Neuronal stem cell (in vitro differentiated cells): Measurements from ENCODE around the gene NEMF.
"Not testable (repeated sequence)": the region's sequence is repeated elsewhere in the genome, so short reads cannot be mapped to it uniquely, and the experiment has no call there.

Source experiments
- DNase-seq: peaks from one replicate; pipeline ENCODE4 v3.0.0-alpha.2; 2013; ENCODE audit warnings: low spot score
- H2AFZ ChIP-seq: one replicate; pipeline ENCODE4 v1.6.1; 2013; ENCODE audit warnings: mild to moderate bottlenecking, low read length, inconsistent platforms
- H2AK5ac ChIP-seq: 2 replicates; pipeline ENCODE4 v1.6.1; 2013; ENCODE audit warnings: low read depth, mild to moderate bottlenecking, inconsistent platforms, low read length, moderate library complexity, mixed read lengths
- H2BK120ac ChIP-seq: 2 replicates; pipeline ENCODE4 v1.6.1; 2013; ENCODE audit warnings: low read depth, mild to moderate bottlenecking, inconsistent platforms, low read length, moderate library complexity, mixed read lengths
- H2BK12ac ChIP-seq: one replicate; pipeline ENCODE4 v1.6.1; 2013; ENCODE audit warnings: low read length, inconsistent platforms
- H2BK15ac ChIP-seq: 2 replicates; pipeline ENCODE4 v1.6.1; 2013; ENCODE audit warnings: mild to moderate bottlenecking, low read length, inconsistent platforms, mixed read lengths
- H2BK5ac ChIP-seq: one replicate; pipeline ENCODE4 v1.6.1; 2013; ENCODE audit warnings: inconsistent platforms, mild to moderate bottlenecking, low read length, moderate library complexity
- H3K14ac ChIP-seq: one replicate; pipeline ENCODE4 v1.6.1; 2013; ENCODE audit warnings: low read length, inconsistent platforms
- H3K18ac ChIP-seq: 2 replicates; pipeline ENCODE4 v1.6.1; 2013; ENCODE audit warnings: low read length, inconsistent platforms
- H3K23ac ChIP-seq: 2 replicates; pipeline ENCODE4 v1.6.1; 2013; ENCODE audit warnings: low read depth, mild to moderate bottlenecking, mixed read lengths, low read length, inconsistent platforms; ENCODE audit not compliant: poor library complexity
- H3K27ac ChIP-seq: replicated peaks from 3 replicates; pipeline ENCODE4 v1.5.1; 2013; ENCODE audit warnings: low read length, inconsistent platforms
- H3K27me3 ChIP-seq, 3 experiments: 2 replicates each; pipeline ENCODE4 v1.6.1; 2013; ENCODE audit warnings: low read length in 3 of 3, mild to moderate bottlenecking in 2 of 3, inconsistent platforms in 1 of 3, low read depth in 1 of 3, mixed read lengths in 1 of 3, moderate library complexity in 1 of 3; ENCODE audit not compliant: control insufficient read depth in 3 of 3, insufficient read depth in 3 of 3
- H3K36me3 ChIP-seq, 2 donors: replicated peaks in 1 of 2; 2 replicates each; pipeline ENCODE4 v1.6.1; 2013; ENCODE audit warnings: low read length in 2 of 2; ENCODE audit not compliant: control insufficient read depth in 2 of 2, insufficient read depth in 2 of 2
- H3K4ac ChIP-seq: 2 replicates; pipeline ENCODE4 v1.6.1; 2013; ENCODE audit warnings: inconsistent platforms, mild to moderate bottlenecking, low read length, moderate library complexity
- H3K4me1 ChIP-seq, 2 donors: 1 replicate in 1 of 2; 2 replicates in 1 of 2; pipeline ENCODE4 v1.6.1; 2013; ENCODE audit warnings: low read length in 2 of 2, low read depth in 1 of 2; ENCODE audit not compliant: control insufficient read depth in 2 of 2, insufficient read depth in 1 of 2
- H3K4me2 ChIP-seq: one replicate; pipeline ENCODE4 v1.6.1; 2013; ENCODE audit warnings: mild to moderate bottlenecking, low read length, inconsistent platforms; ENCODE audit not compliant: insufficient read depth, poor library complexity, severe bottlenecking
- H3K4me3 ChIP-seq, 2 donors: 2 replicates each; pipeline ENCODE4 v1.5.1; 2013; ENCODE audit warnings: low read length in 2 of 2, mild to moderate bottlenecking in 2 of 2, inconsistent platforms in 1 of 2, moderate library complexity in 1 of 2
- H3K79me1 ChIP-seq: one replicate; pipeline ENCODE4 v1.6.1; 2013; ENCODE audit warnings: low read depth, mild to moderate bottlenecking, inconsistent platforms, low read length, moderate library complexity
- H3K9ac ChIP-seq: one replicate; pipeline ENCODE4 v1.6.1; 2013; ENCODE audit warnings: mild to moderate bottlenecking, low read depth, low read length, inconsistent platforms; ENCODE audit not compliant: poor library complexity
- H3K9me3 ChIP-seq, 2 donors: replicated peaks in 1 of 2; 2 replicates each; pipeline versions ENCODE3 to v1.6.1; 2013; ENCODE audit warnings: low read length in 2 of 2, mild to moderate bottlenecking in 2 of 2, inconsistent platforms in 1 of 2, low read depth in 1 of 2, mixed read lengths in 1 of 2, moderate library complexity in 1 of 2; ENCODE audit not compliant: control insufficient read depth in 2 of 2, insufficient read depth in 1 of 2
- H4K8ac ChIP-seq: one replicate; pipeline ENCODE4 v1.6.1; 2013; ENCODE audit warnings: low read depth, mild to moderate bottlenecking, inconsistent platforms, low read length, moderate library complexity
- H4K91ac ChIP-seq: one replicate; pipeline ENCODE4 v1.6.1; 2013; ENCODE audit warnings: low read length, low read depth, mild to moderate bottlenecking, inconsistent platforms; ENCODE audit not compliant: poor library complexity
- WGBS, 2 donors: extraction: QIAGEN DNeasy Blood & Tissue Kit; methylation state at CpG; one replicate each; pipeline ENCODE4 v1.1.7; 2013; ENCODE audit warnings: missing lambda C conversion rate in 2 of 2, mixed read lengths in 1 of 2; ENCODE audit not compliant: insufficient read length in 2 of 2, insufficient replicate concordance in 1 of 2; ENCODE audit errors: extremely low coverage in 2 of 2; 5-methylcytosine and 5-hydroxymethylcytosine counted together

Gene NEMF

DNA sequence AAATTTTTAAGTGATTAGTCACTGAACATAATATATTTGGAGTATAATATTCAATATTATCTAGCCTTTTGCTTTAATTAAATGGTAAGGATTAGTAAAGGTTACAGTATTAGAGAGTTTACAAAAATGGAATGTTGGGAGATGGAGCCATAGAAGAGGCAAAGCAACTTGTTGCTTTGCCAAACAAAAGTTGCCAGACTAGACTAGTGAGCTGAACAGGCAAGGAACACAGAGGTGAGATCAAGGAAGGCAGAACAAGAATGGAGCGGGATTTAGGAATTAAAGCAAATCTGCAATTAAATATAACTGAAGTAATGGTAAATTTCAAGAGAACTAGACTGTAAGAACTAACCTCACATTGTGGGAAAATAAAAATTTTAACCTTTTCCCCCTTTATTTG, 45.4 kb upstream of the NEMF start:
- Histone ChIP-seq H2AFZ (no peak overlapping the region), H3K27me3 (no peaks in the 10 kb centered on the region), H3K9me3 (no peaks in the 10 kb centered on the region), H3K79me1 (peaks cover 5% of the 10 kb centered on the region), H3K4me2 (no peak overlapping the region), H4K91ac (no peak overlapping the region), H3K9ac (no peak overlapping the region), H3K14ac (no peak overlapping the region), H2BK120ac (no peak overlapping the region), H2AK5ac (no peak overlapping the region), H2BK5ac (no peak overlapping the region), H3K4me3 (no peak overlapping the region), H4K8ac (no peak overlapping the region), H3K23ac (no peak overlapping the region), H3K18ac (no peak overlapping the region), H3K36me3 (peaks cover 0 to 45% of the 10 kb centered on the region in 2 donors), H3K27ac (no peak overlapping the region), H3K4ac (no peak overlapping the region), H2BK12ac (no peak overlapping the region), H3K4me1 (peaks cover 0 to 17% of the 10 kb centered on the region in 2 donors), H2BK15ac (no peak overlapping the region)
- no peak for DNase-seq
- no CpG with 5 or more reads among the region's 1 CpG for WGBS, 2 donors

DNA sequence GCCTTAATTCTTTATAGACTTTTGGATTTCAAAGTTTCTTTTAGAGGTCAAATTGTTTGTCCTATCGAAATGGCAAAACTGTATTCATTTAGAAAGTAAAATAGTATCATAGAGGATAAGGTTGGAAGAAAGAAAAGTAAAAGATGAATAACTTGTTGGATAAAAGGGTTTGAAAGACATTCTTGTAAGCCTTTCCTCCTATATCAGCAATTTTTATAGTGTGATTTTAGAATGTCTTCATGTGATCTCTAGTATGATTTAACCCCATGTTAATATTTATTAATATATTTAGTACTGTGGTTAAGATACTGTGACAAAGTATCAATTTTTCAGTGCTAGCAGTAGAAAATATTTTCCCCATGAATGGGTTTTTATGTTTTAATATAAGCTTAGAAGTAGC, 44.8 kb upstream of the NEMF start:
- no peak for DNase-seq
- H3K27ac ChIP-seq, result no peak overlapping the region
- no peak overlapping the region for H2AK5ac ChIP-seq
- H3K4ac ChIP-seq, result no peak overlapping the region
- no peak overlapping the region for H4K8ac ChIP-seq
- H3K27me3 ChIP-seq, result no peaks in the 10 kb centered on the region
- H2BK15ac ChIP-seq, result no peak overlapping the region
- no peak overlapping the region for H2AFZ ChIP-seq
- peaks cover 0 to 45% of the 10 kb centered on the region in 2 donors for H3K36me3 ChIP-seq
- H2BK120ac ChIP-seq, result no peak overlapping the region
- no peak overlapping the region for H3K23ac ChIP-seq
- no CpG with 5 or more reads among the region's 1 CpG for WGBS, 2 donors
- no peak overlapping the region for H3K4me2 ChIP-seq
- no peak overlapping the region for H4K91ac ChIP-seq
- no peak overlapping the region for H2BK12ac ChIP-seq
- H3K79me1 ChIP-seq, result peaks cover 6% of the 10 kb centered on the region
- H3K4me1 ChIP-seq, result peaks cover 0 to 17% of the 10 kb centered on the region in 2 donors
- H2BK5ac ChIP-seq, result no peak overlapping the region
- H3K9ac ChIP-seq, result no peak overlapping the region
- H3K14ac ChIP-seq, result no peak overlapping the region
- no peak overlapping the region for H3K4me3 ChIP-seq
- H3K18ac ChIP-seq, result no peak overlapping the region
- H3K9me3 ChIP-seq, result no peaks in the 10 kb centered on the region

DNA sequence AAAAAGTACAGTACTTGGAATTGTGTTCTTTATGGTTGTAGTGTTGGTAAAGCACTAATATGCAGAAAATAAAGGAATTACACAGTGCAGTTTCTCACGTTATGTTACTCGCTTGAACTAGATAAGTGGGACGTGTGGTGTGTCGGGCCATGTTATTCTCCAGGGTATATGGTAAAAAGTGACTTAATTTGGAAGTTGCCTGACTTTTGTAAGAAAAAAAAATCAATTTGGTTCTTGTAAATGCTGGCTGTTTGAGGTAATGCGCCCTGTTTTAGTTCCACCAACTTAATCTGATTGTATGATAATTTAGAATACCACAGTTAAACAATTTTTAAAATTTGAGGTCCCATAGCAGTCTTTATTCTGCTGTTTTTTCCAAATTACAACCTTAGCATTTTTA, 44.4 kb upstream of the NEMF start:
- WGBS, 2 donors, result no CpG with 5 or more reads among the region's 5 CpGs
- H3K4me2 ChIP-seq, result no peak overlapping the region
- H3K27me3 ChIP-seq, result no peaks in the 10 kb centered on the region
- no peak overlapping the region for H3K18ac ChIP-seq
- DNase-seq, result no peak
- no peak overlapping the region for H3K4me3 ChIP-seq
- no peak overlapping the region for H2BK5ac ChIP-seq
- H3K23ac ChIP-seq, result no peak overlapping the region
- H3K4ac ChIP-seq, result no peak overlapping the region
- H3K79me1 ChIP-seq, result peaks cover 6% of the 10 kb centered on the region
- H2AK5ac ChIP-seq, result no peak overlapping the region
- no peak overlapping the region for H2BK12ac ChIP-seq
- no peak overlapping the region for H3K27ac ChIP-seq
- no peak overlapping the region for H4K8ac ChIP-seq
- no peak overlapping the region for H3K9ac ChIP-seq
- no peak overlapping the region for H4K91ac ChIP-seq
- no peak overlapping the region for H2AFZ ChIP-seq
- no peak overlapping the region for H2BK120ac ChIP-seq
- peaks cover 0 to 45% of the 10 kb centered on the region in 2 donors for H3K36me3 ChIP-seq
- no peak overlapping the region for H3K14ac ChIP-seq
- H2BK15ac ChIP-seq, result no peak overlapping the region
- peaks cover 0 to 17% of the 10 kb centered on the region in 2 donors for H3K4me1 ChIP-seq
- H3K9me3 ChIP-seq, result no peaks in the 10 kb centered on the region

DNA sequence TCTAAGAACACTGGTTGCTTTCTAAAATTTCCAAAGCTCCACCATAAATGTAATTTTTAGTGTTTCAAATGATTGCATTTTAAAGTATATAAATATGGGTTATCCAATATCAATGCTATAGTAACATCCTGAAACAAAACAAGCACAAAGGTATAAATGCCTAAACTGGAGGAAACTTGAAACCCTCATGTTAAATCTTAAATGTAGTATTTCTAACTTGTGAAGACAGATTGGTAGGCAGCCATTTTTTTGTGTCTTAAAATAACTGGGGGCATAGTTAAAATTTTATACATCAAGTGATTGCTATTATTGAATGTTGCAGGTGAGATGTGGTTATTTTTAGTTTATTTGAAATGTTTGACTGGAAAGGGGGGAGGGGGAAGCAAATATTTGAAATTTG, 43.7 kb upstream of the NEMF start:
- H3K9me3 ChIP-seq, H3K4me3 ChIP-seq: not testable (repeated sequence)

More for the DNA sequence above, 43.7 kb upstream of the NEMF start:
- H3K14ac ChIP-seq, H2BK120ac ChIP-seq, H3K4me2 ChIP-seq, H3K4ac ChIP-seq, H3K27me3 ChIP-seq, H3K27ac ChIP-seq, H2AK5ac ChIP-seq, H3K23ac ChIP-seq, H2BK15ac ChIP-seq, H4K8ac ChIP-seq, H2AFZ ChIP-seq, DNase-seq, H2BK12ac ChIP-seq, H4K91ac ChIP-seq, H2BK5ac ChIP-seq, H3K79me1 ChIP-seq, H3K9ac ChIP-seq, H3K18ac ChIP-seq: not testable (repeated sequence)
- Histone ChIP-seq H3K4me1 (peaks cover 0 to 17% of the 10 kb centered on the region in 2 donors), H3K36me3 (peaks cover 0 to 45% of the 10 kb centered on the region in 2 donors)
